ENCODE data around the gene CCDC149.

CCDC149 gene

GRCh38 chr4:24849756-24850155 is 63.1 kb downstream of the CCDC149 start:
- H3K4me3 ChIP-seq (ENCODE audit: low read depth, low read length), result no peak overlapping the region
- no peaks in the 10 kb centered on the region for H3K36me3 ChIP-seq
- H3K4me1 ChIP-seq, result no peaks in the 10 kb centered on the region
- TF ChIP-seq CTCF (IDR thresholded peaks at IDR 0.05; ENCODE audit: low read depth, low read length), result no peak
- H3K9me3 ChIP-seq, result no peaks in the 10 kb centered on the region
- no peak for DNase-seq
- no peaks in the 10 kb centered on the region for H3K27me3 ChIP-seq

- no peaks in the 10 kb centered on the region for H3K36me3 ChIP-seq
- no peaks in the 10 kb centered on the region for H3K9me3 ChIP-seq
- H3K4me3 ChIP-seq (ENCODE audit: low read depth, low read length), result no peak overlapping the region
- no peak for TF ChIP-seq CTCF (IDR thresholded peaks at IDR 0.05; ENCODE audit: low read depth, low read length)
- H3K4me1 ChIP-seq, result no peaks in the 10 kb centered on the region
- no peaks in the 10 kb centered on the region for H3K27me3 ChIP-seq
- no peak for DNase-seq
These were observed 63.5 kb downstream of the CCDC149 start for GRCh38 chr4:24849351-24849750.

- no peak for DNase-seq
- Histone ChIP-seq H3K27me3 (no peaks in the 10 kb centered on the region), H3K4me3 (ENCODE audit: low read depth, low read length) (no peak overlapping the region), H3K4me1 (no peaks in the 10 kb centered on the region), H3K36me3 (no peaks in the 10 kb centered on the region), H3K9me3 (no peaks in the 10 kb centered on the region)
- TF ChIP-seq CTCF (IDR thresholded peaks at IDR 0.05; ENCODE audit: low read depth, low read length), result no peak
These were observed 66.1 kb downstream of the CCDC149 start for GRCh38 chr4:24846716-24847115.

GRCh38 chr4:24845902-24846301 is 66.9 kb downstream of the CCDC149 start:
- H3K36me3 ChIP-seq, result no peaks in the 10 kb centered on the region
- no peak for TF ChIP-seq CTCF (IDR thresholded peaks at IDR 0.05; ENCODE audit: low read depth, low read length)
- no peak overlapping the region for H3K4me3 ChIP-seq (ENCODE audit: low read depth, low read length)
- no peak for DNase-seq
- H3K4me1 ChIP-seq, result no peaks in the 10 kb centered on the region
- H3K9me3 ChIP-seq, result no peaks in the 10 kb centered on the region
- H3K27me3 ChIP-seq, result no peaks in the 10 kb centered on the region

- Histone ChIP-seq H3K27me3 (no peaks in the 10 kb centered on the region), H3K4me3 (ENCODE audit: low read depth, low read length) (no peak overlapping the region), H3K9me3 (no peaks in the 10 kb centered on the region), H3K4me1 (no peaks in the 10 kb centered on the region), H3K36me3 (no peaks in the 10 kb centered on the region)
- DNase-seq, result no peak
- no peak for TF ChIP-seq CTCF (IDR thresholded peaks at IDR 0.05; ENCODE audit: low read depth, low read length)
These were observed 67.7 kb downstream of the CCDC149 start for GRCh38 chr4:24845132-24845531.

GRCh38 chr4:24843096-24843495 is 69.7 kb downstream of the CCDC149 start:
- Histone ChIP-seq H3K4me3 (ENCODE audit: low read depth, low read length) (no peak overlapping the region), H3K4me1 (no peaks in the 10 kb centered on the region), H3K36me3 (no peaks in the 10 kb centered on the region), H3K27me3 (no peaks in the 10 kb centered on the region), H3K9me3 (no peaks in the 10 kb centered on the region)
- no peak for TF ChIP-seq CTCF (IDR thresholded peaks at IDR 0.05; ENCODE audit: low read depth, low read length)
- no peak for DNase-seq
